Measurements from ENCODE around the gene TUFT1. TPM values are rescaled to one million over a fixed set of nuclear protein-coding genes. Genes with fewer than 3 reads are reported as not detected.

Gene TUFT1
- total and polyA plus RNA-seq, 12 donors = 5.5 to 18.5 (median 9.1) TPM

DNA sequence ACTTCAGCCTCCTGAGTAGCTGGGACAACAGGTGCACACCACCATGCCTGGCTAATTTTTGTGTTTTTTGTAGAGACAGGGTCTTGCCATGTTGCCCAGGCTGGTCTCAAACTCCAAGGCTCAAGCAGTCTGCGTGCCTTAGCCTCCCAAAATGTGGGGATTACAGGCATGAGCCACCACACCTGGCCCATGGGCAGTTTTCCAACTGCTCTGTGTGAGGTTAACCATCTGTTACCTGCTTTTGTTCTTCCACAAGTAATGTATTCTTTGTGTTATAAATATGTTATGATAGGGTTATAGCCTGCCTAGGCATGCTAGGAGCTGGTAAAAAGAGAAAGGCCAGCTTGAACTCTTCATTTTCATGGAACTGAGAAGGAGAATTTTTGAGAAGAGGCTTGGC lies 30.7 kb downstream of the TUFT1 start:
- no peak overlapping the region for H3K4me3 ChIP-seq
- intact Hi-C loops (cut with DNase I) = no loop called here
- 78 to 100% (median 97%) methylated on average over 1 of the region's 1 CpG for WGBS, 4 donors
- H3K36me3 ChIP-seq (replicated peaks in 1 of 2) = peaks cover 0 to 4% of the 10 kb centered on the region in 2 donors
- peaks cover 7 to 19% of the 10 kb centered on the region in 2 donors for H3K4me1 ChIP-seq (replicated peaks in 1 of 2)
- peak overlapping the region in 1 of 5 donors; percentile 19 for H3K27ac ChIP-seq
- no peaks in the 10 kb centered on the region for H3K27me3 ChIP-seq
- no peaks in the 10 kb centered on the region for H3K9me3 ChIP-seq (replicated peaks in 1 of 3)
- no peak for TF ChIP-seq POLR2A (IDR thresholded peaks at IDR 0.05)
- TF ChIP-seq, protein P1, sequence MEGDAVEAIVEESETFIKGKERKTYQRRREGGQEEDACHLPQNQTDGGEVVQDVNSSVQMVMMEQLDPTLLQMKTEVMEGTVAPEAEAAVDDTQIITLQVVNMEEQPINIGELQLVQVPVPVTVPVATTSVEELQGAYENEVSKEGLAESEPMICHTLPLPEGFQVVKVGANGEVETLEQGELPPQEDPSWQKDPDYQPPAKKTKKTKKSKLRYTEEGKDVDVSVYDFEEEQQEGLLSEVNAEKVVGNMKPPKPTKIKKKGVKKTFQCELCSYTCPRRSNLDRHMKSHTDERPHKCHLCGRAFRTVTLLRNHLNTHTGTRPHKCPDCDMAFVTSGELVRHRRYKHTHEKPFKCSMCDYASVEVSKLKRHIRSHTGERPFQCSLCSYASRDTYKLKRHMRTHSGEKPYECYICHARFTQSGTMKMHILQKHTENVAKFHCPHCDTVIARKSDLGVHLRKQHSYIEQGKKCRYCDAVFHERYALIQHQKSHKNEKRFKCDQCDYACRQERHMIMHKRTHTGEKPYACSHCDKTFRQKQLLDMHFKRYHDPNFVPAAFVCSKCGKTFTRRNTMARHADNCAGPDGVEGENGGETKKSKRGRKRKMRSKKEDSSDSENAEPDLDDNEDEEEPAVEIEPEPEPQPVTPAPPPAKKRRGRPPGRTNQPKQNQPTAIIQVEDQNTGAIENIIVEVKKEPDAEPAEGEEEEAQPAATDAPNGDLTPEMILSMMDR (IDR thresholded peaks at IDR 0.05) = no peak
- DNase-seq = no peak

DNA sequence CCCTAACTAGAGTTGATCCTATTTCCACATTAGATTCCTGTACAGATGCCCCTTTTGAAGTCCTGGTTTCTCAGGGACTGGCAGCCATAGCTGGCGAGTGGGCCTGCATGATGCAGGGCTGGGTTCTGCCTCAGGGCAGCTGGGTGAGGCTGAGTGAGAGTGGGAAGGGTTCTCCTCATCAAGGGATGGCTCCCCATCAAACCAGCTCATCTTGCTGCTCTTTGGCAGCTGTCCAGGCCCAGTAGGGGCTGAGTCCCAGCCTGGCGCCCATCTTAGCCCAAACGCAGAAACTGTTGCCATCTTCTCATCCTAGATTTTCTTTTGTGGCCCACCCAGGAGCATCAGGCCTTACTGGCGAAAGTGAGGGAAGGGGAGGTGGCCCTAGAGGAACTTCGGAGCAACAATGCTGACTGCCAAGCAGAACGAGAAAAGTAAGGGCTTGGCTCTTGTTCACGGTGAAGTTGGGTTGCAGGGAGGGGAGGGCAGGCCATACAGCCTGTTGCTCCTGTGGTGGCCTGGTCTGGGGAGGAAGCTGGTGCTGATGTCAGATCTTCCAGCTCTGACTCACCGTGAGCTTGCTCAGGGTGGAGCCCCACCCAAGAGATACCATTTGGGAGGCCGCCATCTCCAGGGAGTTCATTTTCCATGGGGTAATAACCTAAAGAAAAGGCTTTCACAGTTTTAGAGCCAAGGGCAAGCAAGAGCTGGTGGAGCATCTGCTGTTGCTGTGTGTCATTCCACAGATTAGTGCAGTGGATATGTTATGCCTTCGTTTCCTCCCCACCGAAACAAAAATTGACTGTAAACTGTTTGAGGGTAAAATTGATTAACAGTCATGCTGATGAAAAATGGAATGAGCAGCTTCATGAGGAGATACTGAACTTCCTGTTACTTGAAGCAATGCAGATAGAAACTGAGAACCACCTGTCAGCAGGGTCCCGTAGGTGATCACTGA lies 34.7 kb downstream of the TUFT1 start:
- peaks cover 0 to 9% of the 10 kb centered on the region in 2 donors for H3K36me3 ChIP-seq (replicated peaks in 1 of 2)
- H3K27ac ChIP-seq = no peak overlapping the region
- H3K27me3 ChIP-seq = no peaks in the 10 kb centered on the region

DNA sequence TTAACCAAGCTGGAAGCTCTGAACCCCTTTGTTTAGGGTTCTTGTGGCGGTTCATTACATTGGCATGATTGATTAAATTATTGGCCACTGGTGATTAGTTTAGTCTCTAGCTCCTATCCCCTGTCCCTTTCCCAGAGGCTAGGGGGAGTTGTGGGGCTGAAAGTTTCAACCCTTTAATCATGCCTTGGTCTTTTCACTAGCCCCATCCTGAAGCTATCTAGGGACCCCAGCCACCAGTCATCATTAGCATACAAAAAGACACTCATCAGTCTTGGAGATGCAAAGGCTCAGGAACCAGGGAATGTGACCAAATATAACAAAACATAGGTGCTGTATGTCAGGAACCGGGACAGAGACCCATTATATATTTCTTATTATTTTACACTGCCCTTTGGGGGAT lies 37.1 kb downstream of the TUFT1 start:
- H3K27ac ChIP-seq = no peak overlapping the region
- H3K27me3 ChIP-seq = no peaks in the 10 kb centered on the region
- no peaks in the 10 kb centered on the region for H3K4me1 ChIP-seq (replicated peaks in 1 of 2)
- no peak for DNase-seq
- no peak overlapping the region for H3K4me3 ChIP-seq
- intact Hi-C loops (cut with DNase I) = no loop called here
- TF ChIP-seq POLR2A (IDR thresholded peaks at IDR 0.05) = no peak
- TF ChIP-seq, protein P1 (IDR thresholded peaks at IDR 0.05) = no peak
- 92 to 96% (median 95%) methylated on average over 2 of the region's 2 CpGs for WGBS, 4 donors
- no peaks in the 10 kb centered on the region for H3K9me3 ChIP-seq (replicated peaks in 1 of 3)
- peaks cover 0 to 9% of the 10 kb centered on the region in 2 donors for H3K36me3 ChIP-seq (replicated peaks in 1 of 2)

More for the DNA sequence above, 34.7 kb downstream of the TUFT1 start:
- Histone ChIP-seq H3K4me3 (no peak overlapping the region), H3K9me3 (replicated peaks in 1 of 3) (no peaks in the 10 kb centered on the region), H3K4me1 (replicated peaks in 1 of 2) (peaks cover 4% of the 10 kb centered on the region in 2 donors)
- intact Hi-C loops (cut with DNase I) = no loop called here
- 86 to 97% (median 90%) methylated on average over 10 to 12 of the region's 12 CpGs for WGBS, 4 donors
- no peak for TF ChIP-seq POLR2A (IDR thresholded peaks at IDR 0.05)
- TF ChIP-seq, protein P1 (IDR thresholded peaks at IDR 0.05) = no peak
- peak in 1 of 7 donors; percentile 29 for DNase-seq

DNA sequence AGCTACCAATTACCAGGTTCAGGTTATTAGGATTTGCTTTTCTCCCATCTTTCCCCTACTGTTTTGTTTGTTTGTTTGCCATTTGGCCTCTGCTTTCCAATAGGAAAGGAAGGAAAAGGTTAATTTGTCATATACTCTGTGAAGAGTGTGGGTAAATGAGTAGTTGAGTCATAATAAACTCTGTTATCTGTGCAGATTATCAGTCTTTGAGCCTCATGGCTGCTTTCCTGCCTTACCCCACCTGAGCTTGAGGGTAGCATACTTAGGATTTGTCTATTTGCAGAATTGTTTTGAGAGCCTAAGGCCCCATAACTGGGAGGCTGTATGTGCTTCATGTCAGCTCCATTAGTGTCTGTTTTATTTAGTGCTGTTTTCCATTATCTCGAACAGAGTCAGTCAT lies 38.8 kb downstream of the TUFT1 start:
- intact Hi-C loops (cut with DNase I) = no loop called here
- H3K4me3 ChIP-seq = no peak overlapping the region
- H3K36me3 ChIP-seq (replicated peaks in 1 of 2) = peaks cover 0 to 8% of the 10 kb centered on the region in 2 donors
- WGBS, 4 donors = 88 to 95% (median 93%) methylated on average over 1 of the region's 1 CpG
- H3K9me3 ChIP-seq (replicated peaks in 1 of 3) = no peaks in the 10 kb centered on the region
- no peak overlapping the region for H3K27ac ChIP-seq
- H3K4me1 ChIP-seq (replicated peaks in 1 of 2) = no peaks in the 10 kb centered on the region
- H3K27me3 ChIP-seq = no peaks in the 10 kb centered on the region
- TF ChIP-seq, protein P1 (IDR thresholded peaks at IDR 0.05) = no peak
- no peak for TF ChIP-seq POLR2A (IDR thresholded peaks at IDR 0.05)
- DNase-seq = no peak
